ENCODE measurements around the gene HECTD2.

DNA sequence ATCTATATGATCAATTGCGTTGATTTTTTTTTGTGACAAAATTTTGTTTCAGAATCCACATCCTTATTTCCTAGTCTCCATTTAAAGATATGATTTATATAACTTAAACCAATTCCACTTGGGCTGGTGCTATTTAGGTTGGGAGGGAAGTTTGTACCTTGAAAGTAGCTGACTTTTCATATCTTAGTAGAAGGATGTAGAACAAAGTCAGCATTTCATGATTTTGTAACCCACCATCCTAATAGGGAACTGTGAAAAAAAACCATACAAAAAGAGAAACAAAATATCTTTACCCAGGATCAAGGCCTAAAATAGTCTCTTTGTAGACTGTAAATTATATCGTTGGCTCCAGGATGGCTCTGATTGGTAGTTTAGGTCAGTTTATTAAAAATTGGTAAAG is 8.3 kb downstream of the HECTD2 start:
- TF ChIP-seq RARB (CRISPR knock-in tag; IDR thresholded peaks at IDR 0.05) (no peak), TCF4 (CRISPR knock-in tag; IDR thresholded peaks at IDR 0.05; ENCODE audit: borderline replicate concordance) (no peak), TOX (CRISPR knock-in tag; IDR thresholded peaks at IDR 0.05; ENCODE audit: borderline replicate concordance) (no peak), ARNTL (CRISPR knock-in tag; IDR thresholded peaks at IDR 0.05; ENCODE audit: borderline replicate concordance, low read depth) (no peak), BACH2 (CRISPR knock-in tag; IDR thresholded peaks at IDR 0.05; ENCODE audit: borderline replicate concordance) (no peak), ZNF70 (CRISPR knock-in tag; IDR thresholded peaks at IDR 0.05) (no peak), ZNF565 (CRISPR knock-in tag; conservative IDR thresholded peaks at IDR 0.05; ENCODE audit: low read depth) (no peak), GLIS3 (CRISPR knock-in tag; IDR thresholded peaks at IDR 0.05) (no peak), ZFP3 (CRISPR knock-in tag; IDR thresholded peaks at IDR 0.05) (no peak), ESRRG (CRISPR knock-in tag; IDR thresholded peaks at IDR 0.05) (no peak)
- TF ChIP-seq, protein P1, sequence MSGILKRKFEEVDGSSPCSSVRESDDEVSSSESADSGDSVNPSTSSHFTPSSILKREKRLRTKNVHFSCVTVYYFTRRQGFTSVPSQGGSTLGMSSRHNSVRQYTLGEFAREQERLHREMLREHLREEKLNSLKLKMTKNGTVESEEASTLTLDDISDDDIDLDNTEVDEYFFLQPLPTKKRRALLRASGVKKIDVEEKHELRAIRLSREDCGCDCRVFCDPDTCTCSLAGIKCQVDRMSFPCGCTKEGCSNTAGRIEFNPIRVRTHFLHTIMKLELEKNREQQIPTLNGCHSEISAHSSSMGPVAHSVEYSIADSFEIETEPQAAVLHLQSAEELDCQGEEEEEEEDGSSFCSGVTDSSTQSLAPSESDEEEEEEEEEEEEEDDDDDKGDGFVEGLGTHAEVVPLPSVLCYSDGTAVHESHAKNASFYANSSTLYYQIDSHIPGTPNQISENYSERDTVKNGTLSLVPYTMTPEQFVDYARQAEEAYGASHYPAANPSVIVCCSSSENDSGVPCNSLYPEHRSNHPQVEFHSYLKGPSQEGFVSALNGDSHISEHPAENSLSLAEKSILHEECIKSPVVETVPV (CRISPR knock-in tag; IDR thresholded peaks at IDR 0.05): no peak
- TF ChIP-seq, protein P2, sequence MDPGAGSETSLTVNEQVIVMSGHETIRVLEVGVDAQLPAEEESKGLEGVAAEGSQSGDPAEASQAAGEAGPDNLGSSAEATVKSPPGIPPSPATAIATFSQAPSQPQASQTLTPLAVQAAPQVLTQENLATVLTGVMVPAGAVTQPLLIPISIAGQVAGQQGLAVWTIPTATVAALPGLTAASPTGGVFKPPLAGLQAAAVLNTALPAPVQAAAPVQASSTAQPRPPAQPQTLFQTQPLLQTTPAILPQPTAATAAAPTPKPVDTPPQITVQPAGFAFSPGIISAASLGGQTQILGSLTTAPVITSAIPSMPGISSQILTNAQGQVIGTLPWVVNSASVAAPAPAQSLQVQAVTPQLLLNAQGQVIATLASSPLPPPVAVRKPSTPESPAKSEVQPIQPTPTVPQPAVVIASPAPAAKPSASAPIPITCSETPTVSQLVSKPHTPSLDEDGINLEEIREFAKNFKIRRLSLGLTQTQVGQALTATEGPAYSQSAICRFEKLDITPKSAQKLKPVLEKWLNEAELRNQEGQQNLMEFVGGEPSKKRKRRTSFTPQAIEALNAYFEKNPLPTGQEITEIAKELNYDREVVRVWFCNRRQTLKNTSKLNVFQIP (CRISPR knock-in tag; IDR thresholded peaks at IDR 0.05; ENCODE audit: borderline replicate concordance, low read depth): no peak
- TF ChIP-seq, protein P3, sequence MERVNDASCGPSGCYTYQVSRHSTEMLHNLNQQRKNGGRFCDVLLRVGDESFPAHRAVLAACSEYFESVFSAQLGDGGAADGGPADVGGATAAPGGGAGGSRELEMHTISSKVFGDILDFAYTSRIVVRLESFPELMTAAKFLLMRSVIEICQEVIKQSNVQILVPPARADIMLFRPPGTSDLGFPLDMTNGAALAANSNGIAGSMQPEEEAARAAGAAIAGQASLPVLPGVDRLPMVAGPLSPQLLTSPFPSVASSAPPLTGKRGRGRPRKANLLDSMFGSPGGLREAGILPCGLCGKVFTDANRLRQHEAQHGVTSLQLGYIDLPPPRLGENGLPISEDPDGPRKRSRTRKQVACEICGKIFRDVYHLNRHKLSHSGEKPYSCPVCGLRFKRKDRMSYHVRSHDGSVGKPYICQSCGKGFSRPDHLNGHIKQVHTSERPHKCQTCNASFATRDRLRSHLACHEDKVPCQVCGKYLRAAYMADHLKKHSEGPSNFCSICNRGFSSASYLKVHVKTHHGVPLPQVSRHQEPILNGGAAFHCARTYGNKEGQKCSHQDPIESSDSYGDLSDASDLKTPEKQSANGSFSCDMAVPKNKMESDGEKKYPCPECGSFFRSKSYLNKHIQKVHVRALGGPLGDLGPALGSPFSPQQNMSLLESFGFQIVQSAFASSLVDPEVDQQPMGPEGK (CRISPR knock-in tag; IDR thresholded peaks at IDR 0.05; ENCODE audit: borderline replicate concordance): no peak
- TF ChIP-seq, protein P4, sequence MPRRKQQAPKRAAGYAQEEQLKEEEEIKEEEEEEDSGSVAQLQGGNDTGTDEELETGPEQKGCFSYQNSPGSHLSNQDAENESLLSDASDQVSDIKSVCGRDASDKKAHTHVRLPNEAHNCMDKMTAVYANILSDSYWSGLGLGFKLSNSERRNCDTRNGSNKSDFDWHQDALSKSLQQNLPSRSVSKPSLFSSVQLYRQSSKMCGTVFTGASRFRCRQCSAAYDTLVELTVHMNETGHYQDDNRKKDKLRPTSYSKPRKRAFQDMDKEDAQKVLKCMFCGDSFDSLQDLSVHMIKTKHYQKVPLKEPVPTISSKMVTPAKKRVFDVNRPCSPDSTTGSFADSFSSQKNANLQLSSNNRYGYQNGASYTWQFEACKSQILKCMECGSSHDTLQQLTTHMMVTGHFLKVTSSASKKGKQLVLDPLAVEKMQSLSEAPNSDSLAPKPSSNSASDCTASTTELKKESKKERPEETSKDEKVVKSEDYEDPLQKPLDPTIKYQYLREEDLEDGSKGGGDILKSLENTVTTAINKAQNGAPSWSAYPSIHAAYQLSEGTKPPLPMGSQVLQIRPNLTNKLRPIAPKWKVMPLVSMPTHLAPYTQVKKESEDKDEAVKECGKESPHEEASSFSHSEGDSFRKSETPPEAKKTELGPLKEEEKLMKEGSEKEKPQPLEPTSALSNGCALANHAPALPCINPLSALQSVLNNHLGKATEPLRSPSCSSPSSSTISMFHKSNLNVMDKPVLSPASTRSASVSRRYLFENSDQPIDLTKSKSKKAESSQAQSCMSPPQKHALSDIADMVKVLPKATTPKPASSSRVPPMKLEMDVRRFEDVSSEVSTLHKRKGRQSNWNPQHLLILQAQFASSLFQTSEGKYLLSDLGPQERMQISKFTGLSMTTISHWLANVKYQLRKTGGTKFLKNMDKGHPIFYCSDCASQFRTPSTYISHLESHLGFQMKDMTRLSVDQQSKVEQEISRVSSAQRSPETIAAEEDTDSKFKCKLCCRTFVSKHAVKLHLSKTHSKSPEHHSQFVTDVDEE (CRISPR knock-in tag; IDR thresholded peaks at IDR 0.05): no peak
